Activated naive CD4-positive, alpha-beta T cell treated with anti-CD3 and anti-CD28 coated beads for 36 hours (primary cell): Measurements from ENCODE around the gene CROT. TPM values are rescaled to one million over a fixed set of nuclear protein-coding genes. Genes with fewer than 3 reads are reported as not detected.

Source experiments
- CTCF ChIA-PET: fragments of 350-600 bp; sonication (Branson Sonifier 250); formaldehyde crosslinking; loops from one replicate; lab custom pipeline; 2021; ENCODE audit warnings: antibody characterized with exemption; lab: Charles Lee
- DNase-seq: peaks from one replicate; pipeline ENCODE4 v3.0.0-alpha.2; 2020
- H3K27ac Mint-ChIP-seq: one replicate; pipeline ENCODE4 v1.8.0; 2021; ENCODE audit warnings: mild to moderate bottlenecking, mixed read lengths
- H3K27me3 Mint-ChIP-seq: one replicate; pipeline ENCODE4 v1.8.0; 2021; ENCODE audit warnings: low read depth, mixed read lengths
- H3K36me3 Mint-ChIP-seq: one replicate; pipeline ENCODE4 v1.8.0; 2021; ENCODE audit warnings: low read depth, mixed read lengths
- H3K4me1 Mint-ChIP-seq: one replicate; pipeline ENCODE4 v1.8.0; 2021; ENCODE audit warnings: low read depth, mixed read lengths
- H3K4me3 Mint-ChIP-seq: one replicate; pipeline ENCODE4 v1.8.0; 2021; ENCODE audit warnings: mild to moderate bottlenecking, moderate library complexity, mixed read lengths
- H3K9me3 Mint-ChIP-seq: one replicate; pipeline ENCODE4 v1.8.0; 2021; ENCODE audit warnings: mixed read lengths
- intact Hi-C: fragments of 100-400 bp; cut with micrococcal nuclease; formaldehyde crosslinking; loops from one replicate; pipeline ENCODE4 v1.15.1; 2023
- total RNA-seq, 2 experiments: library from RNA; stranded (reverse); gene quantifications; one replicate each; pipeline ENCODE4 v1.2.3, GENCODE V29; 2021

The CROT gene
- total RNA-seq, 2 experiments from 2014 or later: 6.0 to 6.1 TPM

DNA sequence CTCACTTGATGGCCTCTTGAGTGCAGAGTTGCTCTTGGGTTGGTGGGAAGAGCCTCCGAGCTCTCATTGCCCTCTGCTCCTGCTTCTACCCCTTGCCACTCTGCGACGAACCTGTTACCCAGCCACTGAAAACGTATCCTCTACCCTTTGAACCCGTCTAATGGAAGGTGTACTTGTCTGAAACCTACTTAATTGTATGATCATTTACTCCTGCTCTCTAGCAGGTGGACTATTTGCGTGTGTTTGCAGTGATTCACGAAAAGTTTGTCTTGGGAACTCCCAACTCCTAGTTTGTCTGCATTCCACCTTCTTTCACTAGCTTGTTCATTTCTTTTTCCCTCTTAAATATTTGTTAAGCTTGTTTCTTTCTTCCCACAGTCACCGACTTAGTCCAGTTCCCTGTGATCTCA lies 503 bp downstream of the CROT start:
- intact Hi-C loops: loop anchor here (1.0 to 5.0 kb wide), 11 partner anchors 23 to 873 kb away; partner anchors contain the start of genes DBF4, DMTF1, ELAPOR2 and RUNDC3B
- H3K4me1 Mint-ChIP-seq: peaks cover 32% of the 10 kb centered on the region
- no peaks in the 10 kb centered on the region for H3K9me3 Mint-ChIP-seq
- CTCF ChIA-PET: interaction anchor here (1.2 kb wide), 2 partner anchors 17 to 28 kb away, joined by 3 read pairs; no protein-coding TSS in a partner anchor
- peaks cover 19% of the 10 kb centered on the region for H3K36me3 Mint-ChIP-seq
- DNase-seq: no peak
- peak overlapping the region; percentile 89 for H3K4me3 Mint-ChIP-seq
- H3K27me3 Mint-ChIP-seq: no peaks in the 10 kb centered on the region
- H3K27ac Mint-ChIP-seq: peak overlapping the region; percentile 86

DNA sequence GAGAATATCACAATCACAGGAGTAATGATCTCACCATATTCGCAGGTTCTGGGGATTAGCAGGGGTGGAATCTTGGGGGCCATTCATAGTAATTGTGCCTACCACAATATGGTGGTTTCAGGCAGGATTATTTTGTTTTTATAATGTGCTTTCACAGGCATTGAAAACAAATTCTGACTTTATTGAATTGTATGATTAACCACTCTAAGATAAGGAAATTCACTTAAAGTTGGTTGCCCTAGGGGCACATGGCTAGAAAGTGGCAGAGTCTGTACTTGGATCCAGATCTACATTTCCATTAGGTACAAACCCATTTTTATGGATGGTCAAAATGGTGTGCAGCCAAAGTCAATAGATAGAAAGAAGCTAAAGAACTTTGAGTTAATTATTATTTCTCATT lies 1.7 kb downstream of the CROT start:
- H3K4me1 Mint-ChIP-seq: peaks cover 27% of the 10 kb centered on the region
- no peaks in the 10 kb centered on the region for H3K9me3 Mint-ChIP-seq
- DNase-seq: no peak
- H3K27me3 Mint-ChIP-seq: no peaks in the 10 kb centered on the region
- no peak overlapping the region for H3K27ac Mint-ChIP-seq
- peaks cover 18% of the 10 kb centered on the region for H3K36me3 Mint-ChIP-seq
- intact Hi-C loops: loop anchor here (5.0 kb wide), 1 partner anchor 420 kb away; no protein-coding TSS in a partner anchor
- no peak overlapping the region for H3K4me3 Mint-ChIP-seq
- CTCF ChIA-PET: no interaction called here

DNA sequence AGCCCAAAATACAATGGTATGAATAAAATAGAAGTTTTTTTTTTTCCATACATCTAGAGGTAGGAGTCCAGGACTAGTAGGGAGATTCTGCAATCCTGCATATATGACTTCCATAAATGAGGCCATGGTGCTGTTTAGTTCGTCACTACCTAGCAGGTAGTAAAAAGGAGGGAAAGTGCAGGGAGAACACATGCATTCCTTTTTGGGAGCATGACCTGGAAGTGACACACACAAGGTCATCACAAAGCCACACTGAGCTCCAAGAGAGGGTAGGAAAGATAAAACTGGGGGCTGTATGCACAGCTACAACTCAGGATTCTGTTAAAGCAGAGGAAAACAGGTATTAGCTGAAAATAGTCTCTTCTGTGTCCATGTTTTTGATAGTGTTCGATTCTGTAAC lies 2.2 kb downstream of the CROT start:
- Mint-ChIP-seq H3K36me3 (peaks cover 20% of the 10 kb centered on the region), H3K27me3 (no peaks in the 10 kb centered on the region), H3K27ac (no peak overlapping the region), H3K9me3 (no peaks in the 10 kb centered on the region), H3K4me1 (peaks cover 23% of the 10 kb centered on the region), H3K4me3 (no peak overlapping the region)
- CTCF ChIA-PET: no interaction called here
- intact Hi-C loops: loop anchor here (5.0 kb wide), 1 partner anchor 420 kb away; no protein-coding TSS in a partner anchor
- no peak for DNase-seq

DNA sequence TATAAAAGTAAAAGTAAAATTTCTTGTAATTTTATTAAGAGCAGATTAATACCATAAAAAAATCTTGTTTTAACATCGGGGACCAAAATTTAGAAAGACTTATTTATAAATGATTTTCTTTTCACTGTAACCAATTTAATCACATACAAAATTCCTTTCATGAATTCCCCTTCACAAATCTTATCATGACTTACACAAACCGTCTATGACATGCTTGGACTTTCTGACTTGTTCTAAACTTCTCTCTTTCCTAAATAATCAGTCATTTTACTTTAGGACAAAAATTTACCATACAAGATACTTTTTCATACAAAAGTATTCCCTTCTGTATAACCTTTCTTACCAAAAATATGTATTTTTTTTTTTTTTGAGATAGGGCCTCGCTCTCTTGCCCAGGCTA lies 9.3 kb downstream of the CROT start:
- peaks cover 9% of the 10 kb centered on the region for H3K9me3 Mint-ChIP-seq
- H3K27me3 Mint-ChIP-seq: no peaks in the 10 kb centered on the region
- H3K36me3 Mint-ChIP-seq: peaks cover 48% of the 10 kb centered on the region
- H3K4me1 Mint-ChIP-seq: no peaks in the 10 kb centered on the region
- CTCF ChIA-PET: no interaction called here
- intact Hi-C loops: no loop called here
- no peak for DNase-seq
- no peak overlapping the region for H3K27ac Mint-ChIP-seq
- H3K4me3 Mint-ChIP-seq: no peak overlapping the region

DNA sequence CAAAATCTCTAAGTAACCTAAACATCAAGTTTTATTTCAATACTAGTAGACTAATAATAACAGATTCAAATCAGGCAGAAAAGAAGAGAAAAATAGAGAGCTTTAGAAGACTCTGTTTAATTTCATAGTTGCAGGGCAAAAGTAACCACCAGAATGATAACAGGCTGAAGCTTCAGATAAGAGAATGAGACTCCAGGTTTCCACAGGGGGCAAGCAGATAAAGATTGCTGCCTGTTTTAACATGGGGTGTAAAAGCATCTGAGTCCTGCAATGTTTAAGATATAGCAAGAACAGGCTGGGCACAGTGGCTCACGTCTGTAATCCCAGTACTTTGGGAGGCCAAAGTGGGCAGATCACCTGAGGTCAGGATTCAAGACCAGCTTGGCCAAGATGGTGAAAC lies 11.0 kb downstream of the CROT start:
- Mint-ChIP-seq H3K9me3 (peaks cover 9% of the 10 kb centered on the region), H3K4me3 (no peak overlapping the region), H3K27me3 (no peaks in the 10 kb centered on the region), H3K4me1 (no peaks in the 10 kb centered on the region), H3K36me3 (peaks cover 43% of the 10 kb centered on the region), H3K27ac (no peak overlapping the region)
- DNase-seq: no peak
- intact Hi-C loops: no loop called here
- CTCF ChIA-PET: no interaction called here

DNA sequence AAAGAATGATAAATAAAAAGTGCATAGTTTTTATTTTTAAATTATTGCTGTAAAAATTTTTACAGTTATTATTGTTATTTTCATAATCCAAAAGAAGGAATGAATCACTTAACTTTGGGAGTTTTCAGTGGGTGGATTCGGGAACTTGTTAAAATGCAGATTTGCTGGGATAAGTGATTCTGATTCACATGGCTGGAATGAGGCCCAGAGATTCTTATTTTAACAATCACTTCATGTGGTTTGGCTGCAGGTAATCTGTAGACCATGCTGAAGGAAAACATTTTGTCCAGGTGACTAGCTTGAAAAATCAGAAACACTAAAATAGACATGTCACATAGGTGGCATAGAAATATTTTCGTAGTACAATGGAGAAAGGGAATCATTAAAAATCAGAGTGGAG lies 13.9 kb downstream of the CROT start:
- H3K27ac Mint-ChIP-seq: no peak overlapping the region
- H3K36me3 Mint-ChIP-seq: peaks cover 25% of the 10 kb centered on the region
- H3K27me3 Mint-ChIP-seq: no peaks in the 10 kb centered on the region
- CTCF ChIA-PET: no interaction called here
- H3K4me1 Mint-ChIP-seq: no peaks in the 10 kb centered on the region
- intact Hi-C loops: no loop called here
- no peak overlapping the region for H3K4me3 Mint-ChIP-seq
- no peak for DNase-seq
- peaks cover 2% of the 10 kb centered on the region for H3K9me3 Mint-ChIP-seq

DNA sequence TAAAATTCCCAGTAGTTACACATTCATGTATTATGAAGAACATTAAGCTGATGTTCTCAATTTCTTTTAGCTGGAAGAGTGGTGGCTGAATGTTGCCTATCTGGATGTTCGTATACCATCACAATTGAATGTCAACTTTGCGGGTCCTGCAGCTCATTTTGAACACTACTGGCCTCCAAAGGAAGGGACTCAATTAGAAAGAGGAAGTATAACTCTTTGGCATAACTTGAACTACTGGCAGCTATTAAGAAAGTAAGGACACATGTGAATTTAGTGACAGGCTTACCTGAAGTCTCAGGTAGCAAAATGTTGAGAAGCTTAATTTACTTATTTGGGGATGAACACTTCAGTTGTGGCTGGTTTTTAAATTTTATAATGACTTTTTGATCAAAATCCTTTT lies 15.9 kb downstream of the CROT start:
- CTCF ChIA-PET: interaction anchor here (0.6 kb wide), 1 partner anchor 775 kb away, joined by 3 read pairs; no protein-coding TSS in a partner anchor
- intact Hi-C loops: no loop called here
- H3K9me3 Mint-ChIP-seq: no peaks in the 10 kb centered on the region
- DNase-seq: no peak
- peaks cover 15% of the 10 kb centered on the region for H3K36me3 Mint-ChIP-seq
- H3K27ac Mint-ChIP-seq: no peak overlapping the region
- no peaks in the 10 kb centered on the region for H3K4me1 Mint-ChIP-seq
- H3K27me3 Mint-ChIP-seq: no peaks in the 10 kb centered on the region
- H3K4me3 Mint-ChIP-seq: no peak overlapping the region

DNA sequence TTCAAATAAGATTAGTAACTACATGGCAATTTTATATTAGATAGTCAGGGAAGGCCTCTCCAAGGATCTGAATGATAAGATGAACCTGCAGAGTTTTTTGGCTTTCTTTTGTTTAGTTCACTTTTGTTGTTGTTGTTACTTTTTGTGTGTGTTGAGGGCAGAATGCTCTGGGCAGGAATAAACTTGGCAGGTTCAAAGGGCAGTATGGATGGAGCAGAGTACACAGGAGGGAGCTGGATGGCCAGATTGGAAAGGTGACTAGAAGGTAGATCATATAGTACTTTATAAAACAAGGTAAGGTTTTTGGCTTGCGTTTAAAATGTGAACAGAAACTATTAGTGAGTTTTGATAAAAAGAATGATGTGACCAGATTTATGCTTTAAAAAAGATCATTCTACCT lies 17.9 kb downstream of the CROT start:
- H3K27ac Mint-ChIP-seq: no peak overlapping the region
- no peaks in the 10 kb centered on the region for H3K9me3 Mint-ChIP-seq
- H3K27me3 Mint-ChIP-seq: no peaks in the 10 kb centered on the region
- H3K36me3 Mint-ChIP-seq: peaks cover 9% of the 10 kb centered on the region
- CTCF ChIA-PET: no interaction called here
- H3K4me1 Mint-ChIP-seq: no peaks in the 10 kb centered on the region
- no peak for DNase-seq
- intact Hi-C loops: no loop called here
- H3K4me3 Mint-ChIP-seq: no peak overlapping the region

DNA sequence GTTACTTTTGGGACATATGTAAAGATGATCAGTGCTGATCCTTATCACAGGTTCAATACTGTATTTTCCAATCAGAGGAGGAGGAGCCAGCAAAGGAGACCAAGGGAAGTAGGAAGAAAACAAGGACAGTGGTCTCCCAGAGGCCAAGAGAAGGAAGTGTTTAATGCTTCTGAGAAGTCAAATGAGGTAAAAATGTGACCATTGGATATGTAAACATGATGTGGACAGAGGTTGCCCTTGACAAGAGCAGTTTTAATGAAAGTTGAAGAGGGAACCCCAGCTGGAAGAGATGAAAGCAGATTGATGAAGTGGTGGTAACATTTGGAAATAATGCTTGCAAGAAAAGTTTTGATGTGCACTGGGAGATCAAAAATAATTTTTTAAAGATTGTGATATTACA lies 18.8 kb downstream of the CROT start:
- intact Hi-C loops: no loop called here
- H3K27me3 Mint-ChIP-seq: no peaks in the 10 kb centered on the region
- no peak overlapping the region for H3K27ac Mint-ChIP-seq
- H3K4me1 Mint-ChIP-seq: peaks cover 4% of the 10 kb centered on the region
- no peak for DNase-seq
- peaks cover 5% of the 10 kb centered on the region for H3K36me3 Mint-ChIP-seq
- CTCF ChIA-PET: interaction anchor here (0.7 kb wide), 1 partner anchor 45 kb away, joined by 3 read pairs; no protein-coding TSS in a partner anchor
- no peaks in the 10 kb centered on the region for H3K9me3 Mint-ChIP-seq
- H3K4me3 Mint-ChIP-seq: no peak overlapping the region

DNA sequence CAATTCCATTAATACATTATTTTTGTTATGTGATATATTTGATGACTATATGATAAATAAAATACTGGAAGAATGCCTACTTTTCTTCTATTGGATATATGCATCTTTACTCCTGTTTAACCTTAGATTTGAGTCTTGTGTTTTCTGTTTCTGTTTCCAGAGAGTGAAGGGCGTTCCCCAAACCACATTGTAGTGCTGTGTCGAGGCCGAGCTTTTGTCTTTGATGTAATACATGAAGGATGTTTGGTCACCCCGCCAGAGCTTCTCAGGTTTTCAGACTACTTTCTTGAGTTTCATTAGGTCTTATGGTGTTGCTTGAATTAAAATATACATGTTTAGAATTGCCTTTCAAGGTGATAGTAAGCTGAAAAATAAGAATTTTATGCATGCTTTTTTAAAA lies 23.8 kb downstream of the CROT start:
- Mint-ChIP-seq H3K36me3 (peaks cover 9% of the 10 kb centered on the region), H3K27me3 (no peaks in the 10 kb centered on the region), H3K4me1 (peaks cover 4% of the 10 kb centered on the region), H3K4me3 (no peak overlapping the region), H3K27ac (no peak overlapping the region), H3K9me3 (no peaks in the 10 kb centered on the region)
- DNase-seq: peak; percentile 39
- intact Hi-C loops: loop anchor here (2.0 kb wide), 1 partner anchor 24 kb away; the partner anchor contains the start of gene CROT
- CTCF ChIA-PET: no interaction called here

DNA sequence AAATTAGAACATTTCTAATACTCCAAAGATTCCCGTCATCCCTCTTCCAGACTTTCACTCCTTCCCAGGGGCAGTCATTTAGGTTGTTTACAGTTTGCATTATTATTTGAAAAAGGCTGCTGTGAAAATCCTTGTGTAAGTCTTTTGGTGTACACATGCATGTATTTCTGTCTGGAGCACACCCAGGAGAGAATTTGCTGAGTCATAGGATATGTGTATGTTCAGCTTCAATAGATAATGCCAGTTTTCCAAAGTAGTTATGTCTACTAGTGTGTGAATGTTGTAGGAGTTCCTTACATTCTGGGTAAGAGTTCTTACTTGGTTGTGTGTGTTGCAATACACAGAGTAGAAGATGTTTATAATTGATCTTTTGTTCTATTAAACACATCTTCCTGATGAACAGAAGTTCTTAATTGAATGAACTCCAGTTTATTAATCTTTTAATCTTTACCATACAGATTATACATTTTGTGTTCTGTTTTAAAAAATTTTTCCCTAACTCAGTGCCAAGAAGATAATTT lies 25.3 kb downstream of the CROT start:
- Mint-ChIP-seq H3K36me3 (peaks cover 10% of the 10 kb centered on the region), H3K4me3 (no peak overlapping the region), H3K27me3 (no peaks in the 10 kb centered on the region), H3K9me3 (no peaks in the 10 kb centered on the region), H3K4me1 (peaks cover 4% of the 10 kb centered on the region), H3K27ac (no peak overlapping the region)
- no peak for DNase-seq
- CTCF ChIA-PET: no interaction called here
- intact Hi-C loops: no loop called here

DNA sequence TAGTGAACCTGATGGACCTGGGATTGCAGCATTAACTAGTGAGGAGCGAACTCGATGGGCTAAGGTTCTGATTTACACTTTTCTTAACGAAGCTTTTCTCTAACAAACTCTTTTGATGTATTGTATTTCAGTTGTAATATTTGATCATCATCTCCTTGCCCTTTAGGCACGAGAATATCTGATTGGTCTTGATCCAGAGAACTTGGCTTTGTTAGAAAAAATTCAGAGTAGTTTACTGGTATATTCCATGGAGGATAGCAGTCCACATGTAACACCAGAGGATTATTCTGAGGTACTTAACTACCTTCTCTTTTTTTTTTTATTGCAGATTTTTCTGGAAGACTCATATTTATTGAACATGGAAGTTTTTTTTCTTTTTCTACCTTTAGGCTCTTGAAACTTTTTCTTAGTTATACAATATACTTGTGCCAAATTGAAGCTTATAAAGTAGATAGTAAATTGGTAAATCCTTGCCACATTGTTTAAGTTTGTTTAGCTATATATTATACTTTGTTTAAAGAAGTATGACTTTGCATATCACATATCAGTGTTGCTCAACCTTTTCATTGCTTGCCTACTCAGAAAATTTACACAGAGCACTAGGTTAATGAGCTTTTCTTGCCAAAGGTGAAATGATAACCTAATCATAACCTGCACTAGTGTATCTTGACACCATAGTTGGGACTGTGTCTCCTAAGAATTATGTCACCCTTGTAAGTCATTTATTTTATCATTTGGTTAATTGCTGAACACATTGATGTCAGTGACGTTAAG lies 30.4 kb downstream of the CROT start:
- Mint-ChIP-seq H3K27me3 (no peaks in the 10 kb centered on the region), H3K4me1 (no peaks in the 10 kb centered on the region)
- intact Hi-C loops: no loop called here

DNA sequence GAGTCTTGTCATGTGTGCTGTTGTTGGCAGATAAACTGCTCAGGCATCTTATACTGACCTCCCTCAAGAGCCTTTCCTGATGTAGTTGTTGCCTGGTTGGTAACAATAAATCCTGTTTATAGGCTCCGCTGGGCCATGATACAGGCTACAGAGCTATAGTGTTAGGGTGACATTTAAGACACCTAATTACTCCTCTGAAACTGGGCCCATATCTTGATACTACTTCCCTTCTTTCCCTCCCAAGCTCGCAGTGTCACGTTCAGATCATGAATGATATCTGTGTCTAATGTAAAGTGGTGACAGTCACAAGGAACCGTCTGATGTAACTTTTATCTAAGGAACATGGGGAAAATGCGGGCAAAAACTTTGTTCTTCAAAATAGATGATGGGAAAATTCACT lies 35.4 kb downstream of the CROT start:
- intact Hi-C loops: no loop called here
- Mint-ChIP-seq H3K27ac (no peak overlapping the region), H3K27me3 (no peaks in the 10 kb centered on the region), H3K36me3 (peaks cover 36% of the 10 kb centered on the region), H3K4me1 (no peaks in the 10 kb centered on the region), H3K4me3 (no peak overlapping the region), H3K9me3 (no peaks in the 10 kb centered on the region)
- DNase-seq: no peak
- CTCF ChIA-PET: no interaction called here

More for the DNA sequence above, 30.4 kb downstream of the CROT start:
- no peak for DNase-seq
- no peak overlapping the region for H3K27ac Mint-ChIP-seq
- H3K36me3 Mint-ChIP-seq: peaks cover 11% of the 10 kb centered on the region
- CTCF ChIA-PET: interaction anchor here (0.7 to 0.9 kb wide), 2 partner anchors 23 to 69 kb away, joined by 3 to 5 read pairs; no protein-coding TSS in a partner anchor
- no peak overlapping the region for H3K4me3 Mint-ChIP-seq
- no peaks in the 10 kb centered on the region for H3K9me3 Mint-ChIP-seq
